ENCODE results near the gene RAPSN. TPM values are rescaled to one million over a fixed set of nuclear protein-coding genes. Genes with fewer than 3 reads are reported as not detected.

The RAPSN gene
- total and polyA plus RNA-seq, 2 experiments from 2014 or later: 0.17 to 0.23 TPM

DNA sequence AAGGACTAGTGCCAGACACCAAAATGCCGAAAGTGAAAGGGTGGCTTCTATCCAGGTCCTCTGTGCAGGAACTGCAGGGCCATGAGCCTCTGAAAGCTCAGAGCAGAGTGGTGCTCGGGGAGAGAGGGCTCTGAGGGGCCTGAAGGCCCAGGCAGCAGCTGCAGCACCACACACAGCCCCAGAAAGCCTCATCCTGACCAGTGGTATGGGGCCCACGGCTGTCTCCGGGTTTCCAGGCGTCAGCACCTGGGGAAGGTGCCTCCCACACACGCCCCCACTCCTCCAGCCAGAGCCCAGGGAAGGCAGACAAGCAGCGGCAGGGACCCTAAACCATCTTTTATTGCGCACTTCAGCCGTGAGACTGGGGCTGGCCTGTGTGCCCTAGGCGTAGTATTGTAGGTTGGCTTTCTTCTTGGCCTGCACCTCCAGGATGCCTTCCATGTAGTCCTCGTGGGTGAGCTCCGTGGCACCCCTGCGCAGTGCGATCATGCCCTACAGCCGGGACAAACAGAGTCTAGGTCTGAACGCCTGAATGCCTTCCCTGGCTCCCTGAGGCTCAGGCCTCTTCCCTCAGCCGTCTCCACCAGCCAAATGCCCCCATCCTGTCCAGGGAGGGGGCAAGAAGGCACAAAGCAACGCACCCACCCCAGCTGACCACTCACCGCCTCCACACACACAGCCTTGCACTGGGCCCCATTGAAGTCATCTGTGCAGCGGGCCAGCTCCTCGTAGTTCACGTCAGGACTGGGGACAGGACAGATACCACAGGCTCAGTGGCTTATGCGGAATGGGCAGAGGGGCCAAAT is 30.3 kb downstream of the RAPSN start (continued):
- TF ChIP-seq, protein P1, sequence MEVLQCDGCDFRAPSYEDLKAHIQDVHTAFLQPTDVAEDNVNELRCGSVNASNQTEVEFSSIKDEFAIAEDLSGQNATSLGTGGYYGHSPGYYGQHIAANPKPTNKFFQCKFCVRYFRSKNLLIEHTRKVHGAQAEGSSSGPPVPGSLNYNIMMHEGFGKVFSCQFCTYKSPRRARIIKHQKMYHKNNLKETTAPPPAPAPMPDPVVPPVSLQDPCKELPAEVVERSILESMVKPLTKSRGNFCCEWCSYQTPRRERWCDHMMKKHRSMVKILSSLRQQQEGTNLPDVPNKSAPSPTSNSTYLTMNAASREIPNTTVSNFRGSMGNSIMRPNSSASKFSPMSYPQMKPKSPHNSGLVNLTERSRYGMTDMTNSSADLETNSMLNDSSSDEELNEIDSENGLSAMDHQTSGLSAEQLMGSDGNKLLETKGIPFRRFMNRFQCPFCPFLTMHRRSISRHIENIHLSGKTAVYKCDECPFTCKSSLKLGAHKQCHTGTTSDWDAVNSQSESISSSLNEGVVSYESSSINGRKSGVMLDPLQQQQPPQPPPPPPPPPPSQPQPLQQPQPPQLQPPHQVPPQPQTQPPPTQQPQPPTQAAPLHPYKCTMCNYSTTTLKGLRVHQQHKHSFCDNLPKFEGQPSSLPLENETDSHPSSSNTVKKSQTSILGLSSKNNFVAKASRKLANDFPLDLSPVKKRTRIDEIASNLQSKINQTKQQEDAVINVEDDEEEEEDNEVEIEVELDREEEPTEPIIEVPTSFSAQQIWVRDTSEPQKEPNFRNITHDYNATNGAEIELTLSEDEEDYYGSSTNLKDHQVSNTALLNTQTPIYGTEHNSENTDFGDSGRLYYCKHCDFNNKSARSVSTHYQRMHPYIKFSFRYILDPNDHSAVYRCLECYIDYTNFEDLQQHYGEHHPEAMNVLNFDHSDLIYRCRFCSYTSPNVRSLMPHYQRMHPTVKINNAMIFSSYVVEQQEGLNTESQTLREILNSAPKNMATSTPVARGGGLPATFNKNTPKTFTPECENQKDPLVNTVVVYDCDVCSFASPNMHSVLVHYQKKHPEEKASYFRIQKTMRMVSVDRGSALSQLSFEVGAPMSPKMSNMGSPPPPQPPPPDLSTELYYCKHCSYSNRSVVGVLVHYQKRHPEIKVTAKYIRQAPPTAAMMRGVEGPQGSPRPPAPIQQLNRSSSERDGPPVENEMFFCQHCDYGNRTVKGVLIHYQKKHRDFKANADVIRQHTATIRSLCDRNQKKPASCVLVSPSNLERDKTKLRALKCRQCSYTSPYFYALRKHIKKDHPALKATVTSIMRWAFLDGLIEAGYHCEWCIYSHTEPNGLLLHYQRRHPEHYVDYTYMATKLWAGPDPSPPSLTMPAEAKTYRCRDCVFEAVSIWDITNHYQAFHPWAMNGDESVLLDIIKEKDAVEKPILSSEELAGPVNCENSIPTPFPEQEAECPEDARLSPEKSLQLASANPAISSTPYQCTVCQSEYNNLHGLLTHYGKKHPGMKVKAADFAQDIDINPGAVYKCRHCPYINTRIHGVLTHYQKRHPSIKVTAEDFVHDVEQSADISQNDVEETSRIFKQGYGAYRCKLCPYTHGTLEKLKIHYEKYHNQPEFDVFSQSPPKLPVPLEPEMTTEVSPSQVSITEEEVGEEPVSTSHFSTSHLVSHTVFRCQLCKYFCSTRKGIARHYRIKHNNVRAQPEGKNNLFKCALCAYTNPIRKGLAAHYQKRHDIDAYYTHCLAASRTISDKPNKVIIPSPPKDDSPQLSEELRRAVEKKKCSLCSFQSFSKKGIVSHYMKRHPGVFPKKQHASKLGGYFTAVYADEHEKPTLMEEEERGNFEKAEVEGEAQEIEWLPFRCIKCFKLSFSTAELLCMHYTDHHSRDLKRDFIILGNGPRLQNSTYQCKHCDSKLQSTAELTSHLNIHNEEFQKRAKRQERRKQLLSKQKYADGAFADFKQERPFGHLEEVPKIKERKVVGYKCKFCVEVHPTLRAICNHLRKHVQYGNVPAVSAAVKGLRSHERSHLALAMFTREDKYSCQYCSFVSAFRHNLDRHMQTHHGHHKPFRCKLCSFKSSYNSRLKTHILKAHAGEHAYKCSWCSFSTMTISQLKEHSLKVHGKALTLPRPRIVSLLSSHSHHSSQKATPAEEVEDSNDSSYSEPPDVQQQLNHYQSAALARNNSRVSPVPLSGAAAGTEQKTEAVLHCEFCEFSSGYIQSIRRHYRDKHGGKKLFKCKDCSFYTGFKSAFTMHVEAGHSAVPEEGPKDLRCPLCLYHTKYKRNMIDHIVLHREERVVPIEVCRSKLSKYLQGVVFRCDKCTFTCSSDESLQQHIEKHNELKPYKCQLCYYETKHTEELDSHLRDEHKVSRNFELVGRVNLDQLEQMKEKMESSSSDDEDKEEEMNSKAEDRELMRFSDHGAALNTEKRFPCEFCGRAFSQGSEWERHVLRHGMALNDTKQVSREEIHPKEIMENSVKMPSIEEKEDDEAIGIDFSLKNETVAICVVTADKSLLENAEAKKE (CRISPR knock-in tag; IDR thresholded peaks at IDR 0.05): no peak
- TF ChIP-seq, protein P2, sequence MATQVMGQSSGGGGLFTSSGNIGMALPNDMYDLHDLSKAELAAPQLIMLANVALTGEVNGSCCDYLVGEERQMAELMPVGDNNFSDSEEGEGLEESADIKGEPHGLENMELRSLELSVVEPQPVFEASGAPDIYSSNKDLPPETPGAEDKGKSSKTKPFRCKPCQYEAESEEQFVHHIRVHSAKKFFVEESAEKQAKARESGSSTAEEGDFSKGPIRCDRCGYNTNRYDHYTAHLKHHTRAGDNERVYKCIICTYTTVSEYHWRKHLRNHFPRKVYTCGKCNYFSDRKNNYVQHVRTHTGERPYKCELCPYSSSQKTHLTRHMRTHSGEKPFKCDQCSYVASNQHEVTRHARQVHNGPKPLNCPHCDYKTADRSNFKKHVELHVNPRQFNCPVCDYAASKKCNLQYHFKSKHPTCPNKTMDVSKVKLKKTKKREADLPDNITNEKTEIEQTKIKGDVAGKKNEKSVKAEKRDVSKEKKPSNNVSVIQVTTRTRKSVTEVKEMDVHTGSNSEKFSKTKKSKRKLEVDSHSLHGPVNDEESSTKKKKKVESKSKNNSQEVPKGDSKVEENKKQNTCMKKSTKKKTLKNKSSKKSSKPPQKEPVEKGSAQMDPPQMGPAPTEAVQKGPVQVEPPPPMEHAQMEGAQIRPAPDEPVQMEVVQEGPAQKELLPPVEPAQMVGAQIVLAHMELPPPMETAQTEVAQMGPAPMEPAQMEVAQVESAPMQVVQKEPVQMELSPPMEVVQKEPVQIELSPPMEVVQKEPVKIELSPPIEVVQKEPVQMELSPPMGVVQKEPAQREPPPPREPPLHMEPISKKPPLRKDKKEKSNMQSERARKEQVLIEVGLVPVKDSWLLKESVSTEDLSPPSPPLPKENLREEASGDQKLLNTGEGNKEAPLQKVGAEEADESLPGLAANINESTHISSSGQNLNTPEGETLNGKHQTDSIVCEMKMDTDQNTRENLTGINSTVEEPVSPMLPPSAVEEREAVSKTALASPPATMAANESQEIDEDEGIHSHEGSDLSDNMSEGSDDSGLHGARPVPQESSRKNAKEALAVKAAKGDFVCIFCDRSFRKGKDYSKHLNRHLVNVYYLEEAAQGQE (IDR thresholded peaks at IDR 0.05; ENCODE audit: unreplicated experiment): no peak
- TF ChIP-seq, protein P3, sequence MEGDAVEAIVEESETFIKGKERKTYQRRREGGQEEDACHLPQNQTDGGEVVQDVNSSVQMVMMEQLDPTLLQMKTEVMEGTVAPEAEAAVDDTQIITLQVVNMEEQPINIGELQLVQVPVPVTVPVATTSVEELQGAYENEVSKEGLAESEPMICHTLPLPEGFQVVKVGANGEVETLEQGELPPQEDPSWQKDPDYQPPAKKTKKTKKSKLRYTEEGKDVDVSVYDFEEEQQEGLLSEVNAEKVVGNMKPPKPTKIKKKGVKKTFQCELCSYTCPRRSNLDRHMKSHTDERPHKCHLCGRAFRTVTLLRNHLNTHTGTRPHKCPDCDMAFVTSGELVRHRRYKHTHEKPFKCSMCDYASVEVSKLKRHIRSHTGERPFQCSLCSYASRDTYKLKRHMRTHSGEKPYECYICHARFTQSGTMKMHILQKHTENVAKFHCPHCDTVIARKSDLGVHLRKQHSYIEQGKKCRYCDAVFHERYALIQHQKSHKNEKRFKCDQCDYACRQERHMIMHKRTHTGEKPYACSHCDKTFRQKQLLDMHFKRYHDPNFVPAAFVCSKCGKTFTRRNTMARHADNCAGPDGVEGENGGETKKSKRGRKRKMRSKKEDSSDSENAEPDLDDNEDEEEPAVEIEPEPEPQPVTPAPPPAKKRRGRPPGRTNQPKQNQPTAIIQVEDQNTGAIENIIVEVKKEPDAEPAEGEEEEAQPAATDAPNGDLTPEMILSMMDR (conservative IDR thresholded peaks at IDR 0.05; ENCODE audit: low read depth in 2 of 2): no peak
